ENCODE data around the gene LKAAEAR1.
"Not testable (repeated sequence)": the region's sequence is repeated elsewhere in the genome, so short reads cannot be mapped to it uniquely, and the experiment has no call there.

LKAAEAR1 gene, protein sequence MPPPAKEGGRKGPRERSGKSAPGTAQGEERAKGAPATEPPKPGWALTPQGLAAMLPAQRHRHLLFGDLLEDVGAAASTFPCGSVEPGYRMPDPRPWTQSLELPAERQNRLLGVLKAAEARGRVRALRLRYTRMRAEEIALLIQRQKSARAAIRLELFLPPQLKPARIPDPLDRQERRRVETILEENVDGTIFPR

DNA sequence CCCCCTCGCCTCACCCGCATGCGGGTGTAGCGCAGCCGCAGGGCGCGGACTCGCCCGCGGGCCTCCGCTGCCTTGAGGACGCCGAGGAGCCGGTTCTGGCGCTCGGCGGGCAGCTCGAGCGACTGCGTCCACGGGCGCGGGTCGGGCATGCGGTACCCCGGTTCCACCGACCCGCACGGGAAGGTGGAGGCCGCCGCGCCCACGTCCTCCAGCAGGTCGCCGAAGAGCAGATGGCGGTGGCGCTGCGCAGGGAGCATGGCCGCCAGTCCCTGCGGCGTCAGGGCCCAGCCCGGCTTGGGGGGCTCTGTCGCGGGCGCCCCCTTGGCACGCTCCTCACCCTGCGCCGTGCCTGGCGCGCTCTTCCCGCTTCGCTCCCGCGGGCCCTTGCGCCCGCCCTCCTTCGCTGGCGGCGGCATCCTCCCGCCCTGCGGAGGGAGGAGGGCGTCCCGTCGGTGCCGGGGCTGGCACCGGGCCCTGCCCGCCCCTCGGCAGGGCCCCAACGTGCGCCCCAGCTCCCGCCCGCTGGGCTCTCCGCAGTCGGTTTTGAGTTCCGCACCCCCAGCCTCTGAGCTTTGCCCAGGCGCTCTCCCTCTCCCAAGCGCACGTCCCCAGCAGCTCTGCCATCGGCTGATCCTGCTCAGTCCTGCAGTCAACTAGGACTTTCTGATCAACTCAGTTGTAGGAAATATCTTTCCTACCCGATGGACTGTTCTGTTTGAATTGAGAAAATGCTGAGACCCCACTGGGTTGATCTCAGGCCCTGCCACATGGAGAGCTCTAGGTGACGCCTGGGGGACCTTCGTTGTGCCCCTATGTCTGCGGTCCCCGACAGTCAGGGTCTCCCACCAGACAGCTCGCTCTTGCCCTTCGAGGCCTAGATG lies at the start of gene LKAAEAR1:
Gene LKAAEAR1 (minus strand): TSS at position 595 of the 881 bp plus-strand sequence. CDS start 179 bp downstream, at position 416.
- no peak for FAIRE-seq
- no peak for DNase-seq (ENCODE audit: low spot score)

DNA sequence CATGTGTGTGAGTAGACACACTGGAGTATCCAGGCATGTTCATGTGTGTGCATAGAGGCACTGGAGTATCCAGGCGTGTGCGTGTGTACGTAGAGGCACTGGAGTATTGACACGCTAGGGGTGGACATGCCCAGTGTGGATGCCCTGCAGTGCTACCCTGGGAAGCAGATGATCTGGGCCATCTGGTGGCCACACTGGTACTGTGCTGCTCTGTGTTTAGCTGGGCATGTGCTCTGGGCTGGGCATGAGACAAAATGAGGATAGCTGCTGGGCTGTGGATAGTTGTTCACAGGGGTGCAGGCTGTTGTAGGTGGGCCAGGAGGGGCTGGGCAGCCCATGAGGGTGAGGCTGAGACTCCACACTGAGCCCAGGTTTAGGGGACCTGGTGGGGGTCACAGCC lies 47.2 kb upstream of the LKAAEAR1 start:
- no peak for DNase-seq (ENCODE audit: low spot score)
- FAIRE-seq: no peak

DNA sequence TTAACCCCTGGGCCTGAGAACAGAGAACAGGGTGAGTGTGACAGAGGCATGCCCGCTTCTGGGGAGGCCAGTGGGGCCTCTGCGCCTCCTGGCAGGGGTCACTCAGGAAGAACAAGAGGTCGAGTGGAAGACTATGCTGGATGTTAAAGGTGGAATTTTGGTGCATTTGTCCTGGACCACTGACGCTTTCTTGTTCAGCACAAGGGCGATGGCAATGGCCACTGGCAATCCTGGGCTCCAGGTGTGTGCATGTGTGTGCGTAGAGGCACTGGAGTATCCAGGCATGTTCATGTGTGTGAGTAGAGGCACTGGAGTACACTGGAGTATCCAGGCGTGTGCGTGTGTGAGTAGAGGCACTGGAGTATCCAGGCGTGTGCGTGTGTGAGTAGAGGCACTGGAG lies 46.7 kb upstream of the LKAAEAR1 start:
- FAIRE-seq: no peak
- no peak for DNase-seq (ENCODE audit: low spot score)

DNA sequence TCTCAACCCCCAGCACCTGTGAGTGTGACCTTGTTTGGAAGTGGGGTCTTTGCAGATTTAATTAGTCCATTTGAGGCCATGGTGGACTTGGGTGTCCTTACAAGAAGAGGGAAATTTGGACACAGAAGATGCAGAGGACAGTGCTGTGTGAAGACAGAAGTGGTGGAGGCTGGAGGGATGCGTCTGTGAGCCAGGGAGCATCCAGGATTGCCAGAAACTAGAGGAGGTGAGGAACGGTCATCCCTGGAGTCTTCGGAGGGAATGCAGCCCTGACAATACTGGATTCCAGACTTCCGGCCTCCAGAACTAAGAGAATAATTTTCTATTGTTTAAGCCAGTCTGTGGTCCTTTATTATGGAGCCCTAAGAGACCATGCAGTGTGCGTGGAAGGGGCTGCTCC lies 46.1 kb upstream of the LKAAEAR1 start:
- FAIRE-seq (no peak), DNase-seq (ENCODE audit: low spot score) (no peak)

DNA sequence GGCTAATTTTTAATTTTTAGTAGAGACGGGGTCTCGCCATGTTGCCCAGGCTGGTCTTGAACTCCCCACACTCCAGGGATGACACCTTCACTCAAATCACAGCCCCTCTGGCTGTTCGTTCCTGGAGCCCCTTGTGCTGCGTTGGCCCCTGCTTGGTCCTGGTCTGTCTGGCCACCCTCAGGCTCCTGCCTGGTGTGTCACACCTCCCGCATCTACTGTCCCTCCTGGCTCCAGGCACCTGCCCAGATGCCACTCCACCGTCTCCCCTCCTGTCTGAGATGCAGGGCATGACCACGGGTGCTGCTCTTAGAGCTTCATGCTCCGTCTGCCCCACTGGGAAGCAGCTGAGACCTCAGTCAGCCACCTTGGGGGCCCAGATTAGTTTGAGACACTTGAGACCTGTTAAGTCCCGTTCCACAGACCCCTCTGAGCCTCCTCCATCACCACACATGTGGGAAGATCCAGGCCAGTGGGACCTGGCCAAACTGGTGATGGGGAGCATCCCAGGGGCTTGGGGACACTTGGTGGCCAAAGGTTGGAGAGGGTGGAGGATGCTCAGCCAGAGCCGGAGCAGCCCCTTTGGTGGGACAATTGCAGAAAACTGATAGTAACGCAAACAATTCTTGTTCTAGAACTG lies 45.1 kb upstream of the LKAAEAR1 start:
- no peak for DNase-seq (ENCODE audit: low spot score)

DNA sequence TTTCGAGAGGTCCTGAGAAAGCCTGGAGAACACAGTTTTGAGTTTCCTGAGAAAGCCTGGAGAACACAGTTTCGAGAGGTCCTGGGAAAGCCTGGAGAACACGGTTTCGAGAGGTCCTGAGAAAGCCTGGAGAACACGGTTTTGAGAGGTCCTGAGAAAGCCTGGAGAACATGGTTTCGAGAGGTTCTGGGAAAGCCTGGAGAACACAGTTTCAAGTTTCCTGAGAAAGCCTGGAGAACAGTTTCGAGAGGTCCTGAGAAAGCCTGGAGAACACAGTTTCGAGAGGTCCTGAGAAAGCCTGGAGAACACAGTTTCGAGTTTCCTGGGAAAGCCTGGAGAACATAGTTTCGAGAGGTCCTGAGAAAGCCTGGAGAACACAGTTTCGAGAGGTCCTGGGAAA lies 39.3 kb upstream of the LKAAEAR1 start:
- not testable (repeated sequence) for FAIRE-seq

More for the DNA sequence above, 45.1 kb upstream of the LKAAEAR1 start:
- no peak for FAIRE-seq

DNA sequence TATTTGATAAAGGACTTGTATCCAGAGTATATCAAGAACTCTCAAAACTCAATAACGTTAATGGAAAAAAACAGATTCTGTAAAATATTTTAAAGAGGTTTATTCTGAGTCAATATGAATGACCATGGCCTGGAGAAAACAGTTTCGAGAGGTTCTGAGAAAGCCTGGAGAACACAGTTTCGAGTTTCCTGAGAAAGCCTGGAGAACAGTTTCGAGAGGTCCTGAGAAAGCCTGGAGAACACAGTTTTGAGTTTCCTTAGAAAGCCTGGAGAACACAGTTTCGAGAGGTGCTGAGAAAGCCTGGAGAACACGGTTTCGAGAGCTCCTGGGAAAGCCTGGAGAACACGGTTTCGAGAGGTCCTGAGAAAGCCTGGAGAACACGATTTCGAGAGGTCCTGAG lies 38.7 kb upstream of the LKAAEAR1 start:
- DNase-seq (ENCODE audit: low spot score); FAIRE-seq: not testable (repeated sequence)

More for the DNA sequence above, 39.3 kb upstream of the LKAAEAR1 start:
- DNase-seq (ENCODE audit: low spot score): not testable (repeated sequence)

DNA sequence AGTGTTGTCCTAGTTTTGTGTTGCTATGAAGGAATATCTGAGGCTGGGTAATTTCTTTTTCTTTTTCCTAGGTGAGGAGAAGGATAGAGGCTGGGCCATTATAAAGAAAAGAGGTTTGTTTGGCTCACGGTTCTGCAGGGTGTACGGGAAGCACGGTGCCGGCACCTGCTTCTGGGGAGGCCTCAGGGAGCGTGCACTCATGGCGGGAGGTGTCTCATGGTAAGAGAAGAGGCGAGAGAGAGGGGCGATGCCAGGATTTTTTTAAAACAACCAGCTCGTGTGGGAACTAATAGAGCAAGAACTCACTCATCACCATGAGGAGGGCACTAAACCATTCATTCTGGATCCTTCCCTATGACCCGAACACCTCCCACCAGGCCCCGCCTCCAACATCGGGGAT lies 37.4 kb upstream of the LKAAEAR1 start:
- FAIRE-seq (no peak), DNase-seq (ENCODE audit: low spot score) (no peak)

DNA sequence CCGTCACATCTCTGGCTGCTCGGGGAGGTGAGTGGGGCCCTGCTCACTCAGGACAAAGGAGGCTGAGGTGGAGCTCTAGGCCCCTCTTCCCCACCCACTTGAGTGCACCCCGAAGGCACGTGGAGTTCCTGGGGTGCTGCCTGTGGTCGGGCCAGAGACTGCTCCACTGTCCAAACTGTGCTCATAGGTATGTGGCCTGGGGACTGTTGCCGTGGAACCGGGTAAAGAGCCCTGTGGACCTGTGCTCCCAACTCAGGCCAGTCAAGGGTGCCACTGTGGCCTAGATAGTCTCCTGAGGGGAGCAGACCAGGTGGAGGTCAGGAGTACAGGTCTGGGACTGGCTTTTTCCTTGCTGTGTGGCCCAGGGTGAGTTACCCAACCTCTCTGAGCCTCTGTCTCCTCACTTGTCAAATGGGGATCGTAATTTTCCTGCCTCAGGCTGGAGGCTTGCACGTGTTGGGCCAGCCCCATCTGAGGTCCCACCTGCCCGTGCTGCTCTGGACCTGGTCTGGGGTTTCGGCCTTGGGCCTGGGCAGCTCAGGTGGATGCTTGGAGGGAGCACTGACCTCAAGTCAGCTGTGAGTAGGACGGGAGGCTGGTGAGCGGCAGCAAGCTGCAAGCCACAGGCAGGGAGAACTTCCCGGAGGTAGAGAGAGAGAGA lies 35.6 kb upstream of the LKAAEAR1 start:
- FAIRE-seq: no peak
- DNase-seq (ENCODE audit: low spot score): no peak

DNA sequence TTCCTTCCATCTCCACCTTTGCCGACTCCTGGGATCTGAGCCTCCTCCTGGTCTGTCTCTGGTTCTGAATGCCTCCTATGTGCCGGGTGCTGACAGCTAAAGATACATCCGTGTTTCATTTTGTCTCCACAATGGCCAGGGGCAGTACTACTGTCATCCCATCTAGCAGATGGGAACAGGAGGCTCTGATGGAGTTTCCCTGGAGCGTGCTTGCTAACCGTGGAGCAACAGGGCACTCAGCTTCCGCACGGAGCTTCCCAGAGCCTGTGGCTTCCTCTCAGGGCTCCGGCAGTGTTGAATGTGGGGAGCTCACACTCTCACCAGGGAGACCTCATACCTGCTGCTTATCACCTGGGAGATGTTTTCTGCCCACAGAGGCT lies 35.1 kb upstream of the LKAAEAR1 start:
- DNase-seq (ENCODE audit: low spot score) (no peak), FAIRE-seq (no peak)

DNA sequence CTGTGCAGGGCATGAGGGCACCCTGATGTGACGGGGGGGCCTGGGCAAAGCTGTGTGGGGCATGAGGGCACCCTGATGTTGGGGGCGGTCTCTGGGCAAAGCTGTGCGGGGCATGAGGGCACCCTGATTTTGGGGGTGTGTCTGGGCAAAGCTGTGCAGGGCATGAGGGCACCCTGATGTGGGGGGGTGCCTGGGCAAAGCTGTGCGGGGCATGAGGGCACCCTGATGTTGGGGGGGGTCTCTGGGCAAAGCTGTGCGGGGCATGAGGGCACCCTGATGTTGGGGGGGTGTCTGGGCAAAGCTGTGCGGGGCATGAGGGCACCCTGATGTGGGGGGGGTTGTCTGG lies 33.2 kb upstream of the LKAAEAR1 start:
- DNase-seq (ENCODE audit: low spot score); FAIRE-seq: not testable (repeated sequence)

DNA sequence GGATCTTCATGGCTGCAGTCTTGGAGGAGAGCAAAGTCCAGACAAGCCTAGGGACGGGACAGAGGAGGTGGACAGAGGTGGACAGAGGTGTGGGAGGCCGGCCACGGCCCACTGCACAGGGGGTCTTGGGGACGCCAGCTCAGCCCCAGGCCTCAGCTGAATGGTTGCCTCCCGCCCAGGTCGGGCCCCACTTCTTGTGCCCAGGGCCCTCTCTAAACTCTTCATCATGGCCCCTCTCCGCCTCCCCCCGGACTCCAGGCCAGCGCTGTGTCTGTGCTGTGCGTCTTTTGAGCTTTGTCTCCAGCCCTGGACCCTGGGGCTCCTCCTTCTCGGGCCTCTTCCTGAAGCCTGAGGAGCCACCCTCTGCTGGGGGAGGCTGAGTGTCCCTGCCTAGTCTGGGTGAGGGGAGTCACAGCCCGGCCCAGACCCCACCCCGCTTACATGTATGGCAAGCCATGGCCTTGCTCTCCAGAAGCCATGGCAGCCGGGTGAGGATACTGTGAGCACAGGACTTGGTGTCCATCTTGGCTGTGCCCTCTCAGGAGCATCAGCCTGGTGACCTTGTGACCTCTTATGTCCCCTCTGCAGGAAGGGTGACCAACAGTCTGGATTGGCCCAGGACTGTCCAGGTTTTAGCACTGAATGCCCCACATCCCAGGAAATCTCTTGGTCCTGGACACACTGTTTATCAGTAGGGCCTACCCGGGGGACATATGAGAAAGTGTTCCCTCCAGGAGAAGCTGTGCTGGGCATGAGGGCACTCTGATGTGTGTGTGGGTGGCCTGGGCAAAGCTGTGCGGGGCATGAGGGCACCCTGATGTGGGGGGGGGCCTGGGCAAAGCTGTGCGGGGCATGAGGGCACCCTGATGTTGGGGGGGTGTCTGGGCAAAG lies 32.6 kb upstream of the LKAAEAR1 start:
- DNase-seq (ENCODE audit: low spot score) (no peak), FAIRE-seq (no peak)

DNA sequence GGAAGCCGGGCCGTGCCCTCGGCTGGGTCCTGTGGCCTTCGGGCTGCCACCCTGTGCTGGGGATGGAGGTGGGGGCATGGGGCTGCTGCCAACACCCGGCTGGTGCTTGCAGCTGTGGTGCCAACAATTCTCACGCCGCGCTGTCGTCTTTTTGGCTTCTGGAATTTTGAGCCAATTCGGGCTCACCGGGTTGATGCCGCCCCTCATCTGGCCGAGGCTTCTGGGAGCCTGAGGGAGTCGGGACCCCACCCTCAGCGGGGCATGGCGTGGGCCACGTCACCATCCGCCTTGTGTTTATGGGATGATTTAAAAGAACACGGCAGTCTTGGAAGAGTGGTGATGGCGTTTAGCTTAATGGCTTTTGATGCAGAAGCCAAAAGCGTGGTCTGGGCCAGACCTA lies 31.8 kb upstream of the LKAAEAR1 start:
- no peak for FAIRE-seq
- DNase-seq (ENCODE audit: low spot score): no peak

DNA sequence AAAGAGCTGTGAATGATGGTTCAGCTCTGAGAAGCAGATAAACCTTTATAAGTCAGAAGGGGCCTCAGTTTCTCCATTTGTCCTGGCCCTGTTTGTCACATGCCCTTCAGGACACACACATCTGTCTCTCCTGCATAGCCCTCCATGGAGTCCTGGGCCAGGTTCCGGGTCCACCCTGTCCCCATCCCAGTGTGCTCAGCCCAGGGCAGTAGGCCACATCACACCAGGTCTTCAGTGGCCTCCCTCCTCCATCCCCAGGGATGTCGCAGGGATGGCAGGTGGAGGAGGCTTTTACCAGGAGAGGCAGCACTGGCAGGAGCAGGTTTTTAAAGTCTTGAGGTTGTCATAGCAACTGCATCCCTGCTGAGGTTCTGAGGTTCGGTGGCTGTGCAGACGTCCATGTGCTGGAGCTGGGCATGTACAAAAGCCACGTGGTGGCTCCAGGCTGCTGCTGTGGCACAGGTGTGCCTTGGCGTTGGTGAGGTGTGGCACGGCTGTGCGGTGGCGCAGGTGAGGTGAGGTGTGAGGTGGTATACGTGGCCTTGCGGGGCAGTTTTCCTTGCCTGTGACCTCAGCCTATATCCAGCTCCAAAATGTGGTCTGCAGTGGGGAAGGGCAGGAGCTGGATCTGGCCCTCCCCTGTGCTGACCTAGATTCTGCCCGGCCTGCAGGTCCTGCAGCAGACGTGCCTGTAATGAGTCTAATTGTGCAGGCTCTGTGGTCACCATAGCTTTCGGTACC lies 31.1 kb upstream of the LKAAEAR1 start:
- FAIRE-seq: no peak
- DNase-seq (ENCODE audit: low spot score): no peak

DNA sequence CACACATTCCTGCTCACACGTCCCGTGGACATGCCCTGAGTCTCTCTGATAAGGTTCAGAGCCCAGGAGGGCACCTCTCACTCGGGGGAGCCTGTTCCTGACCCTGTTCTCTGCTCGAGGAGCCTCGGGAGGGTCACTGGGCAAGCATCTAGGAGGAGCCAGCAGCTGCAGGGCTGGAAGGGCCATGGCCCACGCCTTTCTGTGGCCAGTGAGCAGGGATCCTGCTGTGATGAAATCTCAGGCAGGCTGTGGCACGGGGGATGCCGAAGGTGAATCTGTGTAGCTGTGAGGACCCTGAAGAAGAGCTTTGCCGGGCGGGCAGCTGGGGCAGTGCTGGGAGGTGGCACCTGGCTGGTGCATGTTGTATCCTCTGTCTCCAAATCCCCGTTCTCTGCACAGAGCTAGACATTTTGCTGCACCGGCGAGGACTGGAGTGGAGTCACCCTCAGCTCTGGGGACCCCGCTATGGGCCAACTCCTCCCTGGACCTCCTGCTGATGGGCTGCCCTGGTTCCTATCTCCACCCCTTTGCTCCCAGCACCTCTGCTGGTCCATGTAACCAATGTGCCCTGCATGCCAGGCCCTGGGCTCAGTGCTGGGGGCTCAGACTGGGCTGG lies 30.3 kb upstream of the LKAAEAR1 start:
- DNase-seq (ENCODE audit: low spot score) (no peak), FAIRE-seq (no peak)

DNA sequence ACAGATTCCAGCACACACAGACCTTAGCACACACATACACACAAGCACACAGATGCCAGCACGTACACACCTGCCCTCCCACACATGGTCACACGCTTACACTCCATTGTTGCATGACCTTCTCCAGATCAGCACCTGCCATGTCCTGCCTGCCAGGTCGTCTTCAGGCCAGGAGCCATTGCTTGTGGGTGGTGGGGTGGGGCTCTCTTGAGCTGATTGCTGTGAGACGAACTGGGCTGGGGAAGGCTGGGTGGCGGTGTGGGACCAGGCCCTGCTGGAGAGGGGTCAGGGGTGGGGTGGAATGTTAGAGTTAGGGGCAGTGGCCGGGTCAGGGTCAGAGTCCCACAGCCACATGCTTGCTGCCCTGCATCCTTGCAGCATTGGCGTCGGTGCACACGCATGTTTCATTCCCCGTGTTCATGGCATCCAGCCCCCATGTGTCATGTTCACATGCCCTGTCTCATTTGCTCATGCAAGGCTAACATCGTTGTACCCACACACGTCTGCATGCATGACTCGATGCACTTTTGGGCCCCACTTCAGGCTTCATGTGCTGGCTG lies 29.7 kb upstream of the LKAAEAR1 start:
- no peak for DNase-seq (ENCODE audit: low spot score)
- no peak for FAIRE-seq

DNA sequence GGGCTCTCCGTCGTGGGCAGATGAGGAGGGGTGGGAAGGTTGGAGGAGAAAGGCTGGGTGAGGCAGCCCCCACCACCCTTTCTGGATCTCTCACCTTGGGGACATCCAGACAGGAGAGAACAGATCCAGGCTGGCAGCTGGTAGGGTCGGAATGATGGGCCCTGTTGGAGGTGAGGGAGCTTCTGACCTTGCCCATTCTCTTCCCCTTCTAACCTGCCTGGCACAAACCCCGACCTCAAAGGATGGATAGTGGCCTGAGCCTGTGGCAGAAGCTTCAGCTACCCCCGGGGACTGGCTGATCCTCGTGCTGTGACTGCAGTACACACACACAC lies 29.2 kb upstream of the LKAAEAR1 start:
- DNase-seq (ENCODE audit: low spot score) (no peak), FAIRE-seq (no peak)

DNA sequence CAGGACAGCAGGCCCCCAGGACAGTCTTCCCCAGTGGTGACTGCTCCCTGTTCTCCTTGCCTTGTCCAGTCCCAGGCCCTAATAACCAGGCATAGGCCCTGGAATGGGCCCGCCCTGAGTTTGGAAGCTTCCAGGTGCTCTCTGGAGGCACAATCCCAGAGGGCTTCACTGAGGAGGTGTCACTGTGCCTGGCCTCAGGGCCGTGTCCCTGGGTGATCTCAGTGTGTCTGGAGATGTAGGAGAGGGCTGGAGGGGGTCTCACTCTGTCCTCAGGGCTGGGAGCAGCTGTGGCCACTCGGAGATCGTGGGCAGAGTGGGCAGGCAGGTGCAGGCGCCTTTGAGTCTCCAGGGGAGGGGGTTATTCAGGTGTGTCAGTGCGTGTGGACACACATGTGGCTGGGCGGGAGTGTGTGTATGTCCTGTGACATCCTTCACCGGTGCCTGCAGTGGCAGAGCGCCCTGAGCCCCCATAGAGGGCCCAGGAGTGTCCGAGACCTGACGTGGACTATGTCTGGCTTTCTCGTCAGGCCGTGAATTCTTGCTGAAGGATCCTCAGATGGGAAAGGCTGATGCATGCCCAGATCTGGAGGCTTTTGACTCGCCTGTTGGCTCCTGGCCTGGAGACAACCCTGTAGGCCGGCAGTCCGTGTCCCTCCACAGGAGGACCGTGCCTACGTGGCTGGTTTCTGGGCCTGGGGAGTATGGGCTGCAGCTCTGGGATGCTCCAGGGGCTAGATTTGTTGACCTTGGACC lies 28.7 kb upstream of the LKAAEAR1 start:
- FAIRE-seq (no peak), DNase-seq (ENCODE audit: low spot score) (no peak)

Data from urothelium cell line (cell line).